Activated CD8-positive, alpha-beta memory T cell treated with anti-CD3 and anti-CD28 coated beads, Interleukin-2, amount 50 U/mL, for 24 hours (primary cell): ENCODE data around the gene GARRE1.

ENCODE experiments used
- DNase-seq: peaks from one replicate; pipeline ENCODE4 v3.0.0-alpha.2; 2020; ENCODE audit errors: extremely low read depth

GARRE1 gene

GRCh38 chr19:34288381-34288780 is 34.0 kb downstream of the GARRE1 start:
- no peak for DNase-seq

- DNase-seq, result no peak
These were observed 36.9 kb downstream of the GARRE1 start for GRCh38 chr19:34291235-34291634.

- DNase-seq, result no peak
These were observed 40.7 kb downstream of the GARRE1 start for GRCh38 chr19:34295103-34295502.

GRCh38 chr19:34298891-34299520 is 44.7 kb downstream of the GARRE1 start:
- no peak for DNase-seq

GRCh38 chr19:34299576-34299975 is 45.2 kb downstream of the GARRE1 start:
- DNase-seq, result no peak

- DNase-seq, result no peak
These were observed 46.0 kb downstream of the GARRE1 start for GRCh38 chr19:34300380-34300779.

- DNase-seq, result no peak
These were observed 46.6 kb downstream of the GARRE1 start for GRCh38 chr19:34300962-34301361.
